Prostate gland (tissue), 2 donors: ENCODE measurements around the gene IARS1.

Experiments
- CTCF ChIP-seq, 4 experiments: fragments of 200-600 bp in 2 of 4; fragments of 450-650 bp in 2 of 4; sonication (generic) in 2 of 4; IDR thresholded peaks; 1 replicate in 3 of 4; 2 replicates in 1 of 4; pipeline ENCODE4 v1.5.1; 2016 to 2019; ENCODE audit warnings: antibody characterized with exemption in 4 of 4, mild to moderate bottlenecking in 2 of 4, moderate library complexity in 2 of 4
- POLR2A ChIP-seq: fragments of 450-650 bp; IDR thresholded peaks from one replicate; pipeline ENCODE4 v1.6.1; 2016; ENCODE audit warnings: antibody characterized with exemption, mild to moderate bottlenecking

- TF ChIP-seq CTCF (IDR thresholded peaks at IDR 0.05) (no peak), POLR2A (no peak)
Observed at GRCh38 chr9:92327283-92327850, 33.9 kb upstream of the IARS1 start.
